ENCODE results near the gene PARVG.

DNA sequence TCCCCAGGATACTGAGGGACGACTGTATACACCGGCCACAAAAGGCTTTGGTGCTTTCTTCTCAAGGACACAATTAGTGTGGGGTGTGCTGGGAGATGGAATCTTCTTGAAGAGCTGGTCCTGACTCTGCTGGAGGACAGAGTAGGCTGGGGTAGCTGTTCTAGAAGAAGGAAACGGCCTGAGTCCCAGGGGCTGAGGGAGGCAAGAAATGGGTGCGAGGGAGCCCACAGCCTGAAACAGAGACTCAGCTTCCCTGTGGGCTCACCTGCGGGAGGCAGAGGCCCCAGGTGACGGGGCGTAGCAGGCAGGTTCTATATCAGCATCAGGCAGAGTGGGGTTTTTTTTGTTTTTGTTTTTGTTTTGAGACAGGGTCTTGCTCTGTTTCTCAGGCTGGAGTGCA lies 36.6 kb downstream of the PARVG start:
- TF ChIP-seq, protein P1, sequence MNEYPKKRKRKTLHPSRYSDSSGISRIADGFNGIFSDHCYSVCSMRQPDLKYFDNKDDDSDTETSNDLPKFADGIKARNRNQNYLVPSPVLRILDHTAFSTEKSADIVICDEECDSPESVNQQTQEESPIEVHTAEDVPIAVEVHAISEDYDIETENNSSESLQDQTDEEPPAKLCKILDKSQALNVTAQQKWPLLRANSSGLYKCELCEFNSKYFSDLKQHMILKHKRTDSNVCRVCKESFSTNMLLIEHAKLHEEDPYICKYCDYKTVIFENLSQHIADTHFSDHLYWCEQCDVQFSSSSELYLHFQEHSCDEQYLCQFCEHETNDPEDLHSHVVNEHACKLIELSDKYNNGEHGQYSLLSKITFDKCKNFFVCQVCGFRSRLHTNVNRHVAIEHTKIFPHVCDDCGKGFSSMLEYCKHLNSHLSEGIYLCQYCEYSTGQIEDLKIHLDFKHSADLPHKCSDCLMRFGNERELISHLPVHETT (tag by site-specific recombination; IDR thresholded peaks at IDR 0.05): no peak
- TF ChIP-seq, protein P2, sequence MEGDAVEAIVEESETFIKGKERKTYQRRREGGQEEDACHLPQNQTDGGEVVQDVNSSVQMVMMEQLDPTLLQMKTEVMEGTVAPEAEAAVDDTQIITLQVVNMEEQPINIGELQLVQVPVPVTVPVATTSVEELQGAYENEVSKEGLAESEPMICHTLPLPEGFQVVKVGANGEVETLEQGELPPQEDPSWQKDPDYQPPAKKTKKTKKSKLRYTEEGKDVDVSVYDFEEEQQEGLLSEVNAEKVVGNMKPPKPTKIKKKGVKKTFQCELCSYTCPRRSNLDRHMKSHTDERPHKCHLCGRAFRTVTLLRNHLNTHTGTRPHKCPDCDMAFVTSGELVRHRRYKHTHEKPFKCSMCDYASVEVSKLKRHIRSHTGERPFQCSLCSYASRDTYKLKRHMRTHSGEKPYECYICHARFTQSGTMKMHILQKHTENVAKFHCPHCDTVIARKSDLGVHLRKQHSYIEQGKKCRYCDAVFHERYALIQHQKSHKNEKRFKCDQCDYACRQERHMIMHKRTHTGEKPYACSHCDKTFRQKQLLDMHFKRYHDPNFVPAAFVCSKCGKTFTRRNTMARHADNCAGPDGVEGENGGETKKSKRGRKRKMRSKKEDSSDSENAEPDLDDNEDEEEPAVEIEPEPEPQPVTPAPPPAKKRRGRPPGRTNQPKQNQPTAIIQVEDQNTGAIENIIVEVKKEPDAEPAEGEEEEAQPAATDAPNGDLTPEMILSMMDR (tag by site-specific recombination; IDR thresholded peaks at IDR 0.05): no peak
- TF ChIP-seq, protein P3, sequence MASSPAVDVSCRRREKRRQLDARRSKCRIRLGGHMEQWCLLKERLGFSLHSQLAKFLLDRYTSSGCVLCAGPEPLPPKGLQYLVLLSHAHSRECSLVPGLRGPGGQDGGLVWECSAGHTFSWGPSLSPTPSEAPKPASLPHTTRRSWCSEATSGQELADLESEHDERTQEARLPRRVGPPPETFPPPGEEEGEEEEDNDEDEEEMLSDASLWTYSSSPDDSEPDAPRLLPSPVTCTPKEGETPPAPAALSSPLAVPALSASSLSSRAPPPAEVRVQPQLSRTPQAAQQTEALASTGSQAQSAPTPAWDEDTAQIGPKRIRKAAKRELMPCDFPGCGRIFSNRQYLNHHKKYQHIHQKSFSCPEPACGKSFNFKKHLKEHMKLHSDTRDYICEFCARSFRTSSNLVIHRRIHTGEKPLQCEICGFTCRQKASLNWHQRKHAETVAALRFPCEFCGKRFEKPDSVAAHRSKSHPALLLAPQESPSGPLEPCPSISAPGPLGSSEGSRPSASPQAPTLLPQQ (tag by site-specific recombination; IDR thresholded peaks at IDR 0.05): no peak
- no peak for TF ChIP-seq ZNF121 (tag by site-specific recombination; IDR thresholded peaks at IDR 0.05)
- no peak for TF ChIP-seq ZBTB8A (tag by site-specific recombination; IDR thresholded peaks at IDR 0.05)
- no peak for TF ChIP-seq ZBTB48 (tag by site-specific recombination; IDR thresholded peaks at IDR 0.05)
- TF ChIP-seq, protein P4, sequence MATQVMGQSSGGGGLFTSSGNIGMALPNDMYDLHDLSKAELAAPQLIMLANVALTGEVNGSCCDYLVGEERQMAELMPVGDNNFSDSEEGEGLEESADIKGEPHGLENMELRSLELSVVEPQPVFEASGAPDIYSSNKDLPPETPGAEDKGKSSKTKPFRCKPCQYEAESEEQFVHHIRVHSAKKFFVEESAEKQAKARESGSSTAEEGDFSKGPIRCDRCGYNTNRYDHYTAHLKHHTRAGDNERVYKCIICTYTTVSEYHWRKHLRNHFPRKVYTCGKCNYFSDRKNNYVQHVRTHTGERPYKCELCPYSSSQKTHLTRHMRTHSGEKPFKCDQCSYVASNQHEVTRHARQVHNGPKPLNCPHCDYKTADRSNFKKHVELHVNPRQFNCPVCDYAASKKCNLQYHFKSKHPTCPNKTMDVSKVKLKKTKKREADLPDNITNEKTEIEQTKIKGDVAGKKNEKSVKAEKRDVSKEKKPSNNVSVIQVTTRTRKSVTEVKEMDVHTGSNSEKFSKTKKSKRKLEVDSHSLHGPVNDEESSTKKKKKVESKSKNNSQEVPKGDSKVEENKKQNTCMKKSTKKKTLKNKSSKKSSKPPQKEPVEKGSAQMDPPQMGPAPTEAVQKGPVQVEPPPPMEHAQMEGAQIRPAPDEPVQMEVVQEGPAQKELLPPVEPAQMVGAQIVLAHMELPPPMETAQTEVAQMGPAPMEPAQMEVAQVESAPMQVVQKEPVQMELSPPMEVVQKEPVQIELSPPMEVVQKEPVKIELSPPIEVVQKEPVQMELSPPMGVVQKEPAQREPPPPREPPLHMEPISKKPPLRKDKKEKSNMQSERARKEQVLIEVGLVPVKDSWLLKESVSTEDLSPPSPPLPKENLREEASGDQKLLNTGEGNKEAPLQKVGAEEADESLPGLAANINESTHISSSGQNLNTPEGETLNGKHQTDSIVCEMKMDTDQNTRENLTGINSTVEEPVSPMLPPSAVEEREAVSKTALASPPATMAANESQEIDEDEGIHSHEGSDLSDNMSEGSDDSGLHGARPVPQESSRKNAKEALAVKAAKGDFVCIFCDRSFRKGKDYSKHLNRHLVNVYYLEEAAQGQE (tag by site-specific recombination; IDR thresholded peaks at IDR 0.05): no peak
- TF ChIP-seq ZNF558 (tag by site-specific recombination; IDR thresholded peaks at IDR 0.05): no peak
- TF ChIP-seq ZNF16 (tag by site-specific recombination; IDR thresholded peaks at IDR 0.05; ENCODE audit: low read depth): no peak
